ENCODE results near the gene ECT2.

Gene ECT2

DNA sequence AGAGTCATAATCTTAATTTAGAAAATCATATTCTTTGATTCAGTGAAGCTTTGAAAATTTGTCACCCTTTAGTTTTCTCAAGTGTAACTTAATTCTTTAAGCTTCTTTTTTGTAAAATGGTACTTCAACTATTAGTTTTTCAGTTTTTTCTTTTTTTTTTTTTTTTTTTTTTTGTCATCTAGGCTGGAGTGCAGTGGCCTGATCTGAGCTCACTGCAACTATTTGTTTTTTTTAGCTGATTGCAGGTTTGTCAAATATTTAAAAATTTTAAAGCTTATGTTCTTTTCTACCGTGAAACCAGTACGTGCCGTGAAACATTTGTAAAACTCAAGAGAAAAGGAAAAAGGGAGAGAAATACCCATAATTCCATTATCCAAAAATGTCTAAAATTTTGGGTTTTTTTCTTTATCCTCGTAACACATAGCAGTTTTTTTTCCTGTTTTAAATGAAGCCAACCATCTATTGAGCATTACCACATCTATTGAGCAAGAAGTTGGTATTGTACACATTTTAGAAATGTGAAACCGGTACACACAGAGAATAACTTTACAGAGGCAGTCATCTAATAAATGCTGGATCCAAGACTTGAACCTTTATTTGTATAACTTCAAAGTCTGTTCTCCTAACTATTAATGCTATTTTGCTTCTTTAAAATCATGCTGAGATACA, 25.7 kb downstream of the ECT2 start:
- DNase-seq (ENCODE audit: low read depth in 1 of 2, low spot score in 1 of 2) = no peak
- no peak overlapping the region for H3K4me3 ChIP-seq (replicated peaks; ENCODE audit: insufficient read depth, low read length)
- H3K27ac ChIP-seq (replicated peaks) = no peak overlapping the region
- TF ChIP-seq CTCF (IDR thresholded peaks at IDR 0.05; ENCODE audit: insufficient read depth, low read length) (no peak), POLR2AphosphoS5 (IDR thresholded peaks at IDR 0.05; ENCODE audit: low read depth) (no peak), SPI1 (IDR thresholded peaks at IDR 0.05; ENCODE audit: borderline replicate concordance, low read depth) (no peak), GABPA (IDR thresholded peaks at IDR 0.05; ENCODE audit: low read depth) (no peak), REST (IDR thresholded peaks at IDR 0.05; ENCODE audit: insufficient replicate concordance, low read depth) (no peak)
- no peaks in the 10 kb centered on the region for H3K27me3 ChIP-seq (ENCODE audit: insufficient read depth, poor library complexity, severe bottlenecking)

GRCh38 chr3:172777901-172778300, 27.4 kb downstream of the ECT2 start:
- Histone ChIP-seq H3K4me3 (replicated peaks; ENCODE audit: insufficient read depth, low read length) (no peak overlapping the region), H3K27me3 (ENCODE audit: insufficient read depth, poor library complexity, severe bottlenecking) (no peaks in the 10 kb centered on the region), H3K27ac (replicated peaks) (no peak overlapping the region)
- TF ChIP-seq REST (IDR thresholded peaks at IDR 0.05; ENCODE audit: insufficient replicate concordance, low read depth) (no peak), SPI1 (IDR thresholded peaks at IDR 0.05; ENCODE audit: borderline replicate concordance, low read depth) (no peak), CTCF (IDR thresholded peaks at IDR 0.05; ENCODE audit: insufficient read depth, low read length) (no peak), GABPA (IDR thresholded peaks at IDR 0.05; ENCODE audit: low read depth) (no peak)
- no peak for DNase-seq (ENCODE audit: low read depth in 1 of 2, low spot score in 1 of 2)

DNA sequence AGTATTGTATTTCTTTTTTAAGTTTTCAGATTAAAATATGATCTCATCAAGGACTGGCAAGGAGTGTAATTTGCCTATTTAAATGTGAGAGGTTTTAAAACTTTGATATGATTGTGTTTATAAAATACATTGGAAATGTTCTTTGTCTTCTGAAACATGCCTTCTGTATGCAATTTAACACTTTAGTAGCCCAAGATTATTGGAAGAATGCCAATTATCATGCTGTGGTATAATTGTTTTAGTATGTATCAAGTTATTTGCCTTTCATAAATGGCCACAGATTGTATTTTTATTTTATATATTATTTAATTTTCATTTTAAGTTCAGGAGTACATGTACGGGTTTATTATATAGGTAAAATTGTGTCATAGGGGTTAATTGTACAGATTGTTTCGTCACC, 31.7 kb downstream of the ECT2 start:
- TF ChIP-seq CTCF (IDR thresholded peaks at IDR 0.05; ENCODE audit: insufficient read depth, low read length) (no peak), REST (IDR thresholded peaks at IDR 0.05; ENCODE audit: insufficient replicate concordance, low read depth) (no peak), POLR2AphosphoS5 (IDR thresholded peaks at IDR 0.05; ENCODE audit: low read depth) (no peak), SPI1 (IDR thresholded peaks at IDR 0.05; ENCODE audit: borderline replicate concordance, low read depth) (no peak), GABPA (IDR thresholded peaks at IDR 0.05; ENCODE audit: low read depth) (no peak)
- Histone ChIP-seq H3K27me3 (ENCODE audit: insufficient read depth, poor library complexity, severe bottlenecking) (no peaks in the 10 kb centered on the region), H3K4me3 (replicated peaks; ENCODE audit: insufficient read depth, low read length) (no peak overlapping the region), H3K27ac (replicated peaks) (no peak overlapping the region)
- DNase-seq (ENCODE audit: low read depth in 1 of 2, low spot score in 1 of 2) = no peak
